ENCODE data around the gene TPX2. TPM values are rescaled to one million over a fixed set of nuclear protein-coding genes. Genes with fewer than 3 reads are reported as not detected.
A peak's percentile ranks its signal among the peaks of the same experiment; 100 is the strongest.

The TPX2 gene
- total RNA-seq, 1 donor from 2014 or later: 278 TPM

DNA sequence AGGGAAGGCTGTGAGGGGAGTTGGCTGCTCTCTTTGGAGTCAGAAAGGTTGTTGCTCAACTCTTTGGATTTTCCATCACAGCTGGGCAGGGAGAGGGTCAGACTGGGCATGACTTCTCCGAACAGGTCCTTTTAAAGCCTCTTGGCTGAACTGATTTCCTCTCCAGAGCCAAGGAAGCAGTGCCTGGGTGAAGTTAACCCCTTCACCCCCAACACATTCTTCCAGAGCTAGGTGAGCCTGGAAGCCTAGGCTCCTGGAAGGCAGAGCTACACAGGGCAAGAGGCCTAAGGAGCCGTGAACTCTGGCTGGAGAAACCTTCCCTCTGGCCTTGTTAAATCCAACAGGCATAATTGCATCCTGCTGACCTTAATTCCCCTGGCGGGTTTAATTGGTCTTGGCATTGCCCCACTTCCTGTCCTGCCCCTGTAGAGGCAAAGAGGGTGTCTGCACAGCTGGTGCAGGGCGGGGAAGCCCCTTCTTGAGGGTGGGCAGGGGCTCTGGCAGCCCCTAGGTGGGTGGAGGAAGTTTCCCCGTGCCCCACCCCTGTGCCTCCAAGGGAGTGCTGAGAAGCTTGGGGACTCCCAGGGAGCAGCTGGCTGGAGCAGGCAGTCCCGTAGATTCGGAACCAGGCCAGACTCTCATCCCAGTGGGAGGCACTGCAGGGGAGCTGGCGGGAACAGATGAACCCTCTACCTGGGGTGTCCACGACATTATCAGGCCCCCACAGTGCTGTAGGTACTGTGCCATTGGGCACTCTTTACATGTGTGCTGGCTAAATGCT, 76.5 kb downstream of the TPX2 start:
- H3K4me2 ChIP-seq: no peak overlapping the region
- no peak for DNase-seq (ENCODE audit: low spot score)
- no peaks in the 10 kb centered on the region for H3K27me3 Mint-ChIP-seq (ENCODE audit: insufficient read depth, low read depth)
- no peaks in the 10 kb centered on the region for H3K27me3 ChIP-seq
- no peaks in the 10 kb centered on the region for H3K9me3 Mint-ChIP-seq
- H2AFZ ChIP-seq (replicated peaks): no peak overlapping the region
- peaks cover 6% of the 10 kb centered on the region for H3F3A ChIP-seq (ENCODE audit: low read depth)
- H3K36me3 Mint-ChIP-seq: no peaks in the 10 kb centered on the region
- no peak overlapping the region for H3K27ac Mint-ChIP-seq
- no peak overlapping the region for H3K4me3 ChIP-seq
- no peaks in the 10 kb centered on the region for H3K9me3 ChIP-seq (ENCODE audit: low read depth)
- no peaks in the 10 kb centered on the region for H3K36me3 ChIP-seq
- TF ChIP-seq, protein P1, sequence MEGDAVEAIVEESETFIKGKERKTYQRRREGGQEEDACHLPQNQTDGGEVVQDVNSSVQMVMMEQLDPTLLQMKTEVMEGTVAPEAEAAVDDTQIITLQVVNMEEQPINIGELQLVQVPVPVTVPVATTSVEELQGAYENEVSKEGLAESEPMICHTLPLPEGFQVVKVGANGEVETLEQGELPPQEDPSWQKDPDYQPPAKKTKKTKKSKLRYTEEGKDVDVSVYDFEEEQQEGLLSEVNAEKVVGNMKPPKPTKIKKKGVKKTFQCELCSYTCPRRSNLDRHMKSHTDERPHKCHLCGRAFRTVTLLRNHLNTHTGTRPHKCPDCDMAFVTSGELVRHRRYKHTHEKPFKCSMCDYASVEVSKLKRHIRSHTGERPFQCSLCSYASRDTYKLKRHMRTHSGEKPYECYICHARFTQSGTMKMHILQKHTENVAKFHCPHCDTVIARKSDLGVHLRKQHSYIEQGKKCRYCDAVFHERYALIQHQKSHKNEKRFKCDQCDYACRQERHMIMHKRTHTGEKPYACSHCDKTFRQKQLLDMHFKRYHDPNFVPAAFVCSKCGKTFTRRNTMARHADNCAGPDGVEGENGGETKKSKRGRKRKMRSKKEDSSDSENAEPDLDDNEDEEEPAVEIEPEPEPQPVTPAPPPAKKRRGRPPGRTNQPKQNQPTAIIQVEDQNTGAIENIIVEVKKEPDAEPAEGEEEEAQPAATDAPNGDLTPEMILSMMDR (IDR thresholded peaks at IDR 0.05): no peak
- TF ChIP-seq EZH2phosphoT487 (IDR thresholded peaks at IDR 0.05) (no peak), EZH2 (IDR thresholded peaks at IDR 0.05) (no peak)
- no peak overlapping the region for H3K4me3 Mint-ChIP-seq
- H3K9ac ChIP-seq: no peak overlapping the region
- no peak overlapping the region for H3K27ac ChIP-seq
- no peaks in the 10 kb centered on the region for H3K79me2 ChIP-seq (ENCODE audit: low read depth)
- H4K20me1 ChIP-seq (ENCODE audit: low read depth): no peaks in the 10 kb centered on the region
- peaks cover 6% of the 10 kb centered on the region for H3K4me1 ChIP-seq
- peaks cover 4% of the 10 kb centered on the region for H3K4me1 Mint-ChIP-seq

DNA sequence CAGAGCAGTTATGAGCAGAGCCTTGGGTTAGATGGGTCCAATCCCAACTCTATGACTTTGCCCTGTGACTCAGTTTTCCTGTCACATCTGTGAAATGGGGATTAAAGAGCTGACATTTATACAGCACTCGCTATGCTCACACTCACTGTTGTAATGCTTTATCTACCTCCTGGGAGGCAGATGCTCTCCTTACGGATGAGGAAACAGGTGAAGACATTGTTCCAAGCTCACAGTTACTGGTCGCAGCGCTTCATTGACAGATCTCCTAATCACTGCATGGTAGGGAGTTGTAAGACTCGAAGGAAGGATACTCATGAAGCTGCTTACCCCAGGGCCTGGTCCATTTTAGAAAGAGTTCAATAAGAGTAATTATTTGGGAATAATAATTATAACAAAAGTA, 77.1 kb downstream of the TPX2 start:
- no peaks in the 10 kb centered on the region for H3K27me3 ChIP-seq
- H3K9ac ChIP-seq: no peak overlapping the region
- no peaks in the 10 kb centered on the region for H3K9me3 ChIP-seq (ENCODE audit: low read depth)
- no peak overlapping the region for H3K4me2 ChIP-seq
- H3K9me3 Mint-ChIP-seq: no peaks in the 10 kb centered on the region
- peaks cover 6% of the 10 kb centered on the region for H3F3A ChIP-seq (ENCODE audit: low read depth)
- no peaks in the 10 kb centered on the region for H3K36me3 Mint-ChIP-seq
- H3K4me1 Mint-ChIP-seq: peaks cover 4% of the 10 kb centered on the region
- no peaks in the 10 kb centered on the region for H4K20me1 ChIP-seq (ENCODE audit: low read depth)
- no peak overlapping the region for H2AFZ ChIP-seq (replicated peaks)
- no peak for DNase-seq (ENCODE audit: low spot score)
- no peaks in the 10 kb centered on the region for H3K36me3 ChIP-seq
- no peak overlapping the region for H3K27ac ChIP-seq
- H3K4me3 ChIP-seq: no peak overlapping the region
- no peaks in the 10 kb centered on the region for H3K79me2 ChIP-seq (ENCODE audit: low read depth)
- H3K4me1 ChIP-seq: peaks cover 6% of the 10 kb centered on the region
- TF ChIP-seq EZH2 (IDR thresholded peaks at IDR 0.05): no peak
- TF ChIP-seq, protein P1 (IDR thresholded peaks at IDR 0.05): no peak
- no peak for TF ChIP-seq EZH2phosphoT487 (IDR thresholded peaks at IDR 0.05)
- no peak overlapping the region for H3K4me3 Mint-ChIP-seq
- H3K27me3 Mint-ChIP-seq (ENCODE audit: insufficient read depth, low read depth): no peaks in the 10 kb centered on the region
- peak overlapping the region; percentile 29 for H3K27ac Mint-ChIP-seq

DNA sequence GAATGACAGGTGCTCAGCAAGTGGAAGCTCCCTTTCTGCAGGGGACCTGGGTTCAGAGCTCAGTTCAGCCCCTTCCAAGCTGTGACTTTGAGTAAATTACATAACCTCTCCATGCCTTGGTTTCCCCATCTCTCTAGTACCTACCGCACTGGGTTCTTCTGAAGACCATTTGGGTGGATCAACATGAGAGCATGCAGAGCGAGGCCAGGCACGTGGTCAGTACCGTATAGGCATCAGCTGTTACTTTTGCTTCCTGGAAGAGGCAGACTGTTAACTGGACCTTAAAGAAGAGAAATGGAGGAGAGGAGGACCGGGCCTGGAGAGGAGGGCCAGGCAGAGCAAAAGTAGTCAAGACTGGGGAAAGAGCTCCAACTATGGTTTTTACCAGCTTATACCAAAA, 78.4 kb downstream of the TPX2 start:
- no peaks in the 10 kb centered on the region for H3K9me3 Mint-ChIP-seq
- H3K36me3 ChIP-seq: no peaks in the 10 kb centered on the region
- H3K9me3 ChIP-seq (ENCODE audit: low read depth): no peaks in the 10 kb centered on the region
- no peak overlapping the region for H3K4me3 Mint-ChIP-seq
- no peak overlapping the region for H3K27ac ChIP-seq
- no peaks in the 10 kb centered on the region for H3K27me3 Mint-ChIP-seq (ENCODE audit: insufficient read depth, low read depth)
- no peaks in the 10 kb centered on the region for H3K79me2 ChIP-seq (ENCODE audit: low read depth)
- no peak overlapping the region for H2AFZ ChIP-seq (replicated peaks)
- H3K4me2 ChIP-seq: no peak overlapping the region
- no peak overlapping the region for H3K4me3 ChIP-seq
- H3K27me3 ChIP-seq: no peaks in the 10 kb centered on the region
- H3K4me1 ChIP-seq: peaks cover 6% of the 10 kb centered on the region
- no peaks in the 10 kb centered on the region for H4K20me1 ChIP-seq (ENCODE audit: low read depth)
- H3K4me1 Mint-ChIP-seq: peaks cover 7% of the 10 kb centered on the region
- H3F3A ChIP-seq (ENCODE audit: low read depth): peaks cover 6% of the 10 kb centered on the region
- H3K36me3 Mint-ChIP-seq: no peaks in the 10 kb centered on the region
- TF ChIP-seq EZH2phosphoT487 (IDR thresholded peaks at IDR 0.05) (no peak), EZH2 (IDR thresholded peaks at IDR 0.05) (no peak)
- TF ChIP-seq, protein P1 (IDR thresholded peaks at IDR 0.05): no peak
- DNase-seq (ENCODE audit: low spot score): no peak
- no peak overlapping the region for H3K27ac Mint-ChIP-seq
- no peak overlapping the region for H3K9ac ChIP-seq
